GM19438 (cell line): ENCODE measurements around the gene PRPF40B.

Source experiments
- ATAC-seq: cut with Tn5 transposase; IDR thresholded peaks from one replicate; pipeline ENCODE4 v1.9.1; 2021; ENCODE audit warnings: low read depth; ENCODE audit not compliant: unreplicated experiment

PRPF40B gene

DNA sequence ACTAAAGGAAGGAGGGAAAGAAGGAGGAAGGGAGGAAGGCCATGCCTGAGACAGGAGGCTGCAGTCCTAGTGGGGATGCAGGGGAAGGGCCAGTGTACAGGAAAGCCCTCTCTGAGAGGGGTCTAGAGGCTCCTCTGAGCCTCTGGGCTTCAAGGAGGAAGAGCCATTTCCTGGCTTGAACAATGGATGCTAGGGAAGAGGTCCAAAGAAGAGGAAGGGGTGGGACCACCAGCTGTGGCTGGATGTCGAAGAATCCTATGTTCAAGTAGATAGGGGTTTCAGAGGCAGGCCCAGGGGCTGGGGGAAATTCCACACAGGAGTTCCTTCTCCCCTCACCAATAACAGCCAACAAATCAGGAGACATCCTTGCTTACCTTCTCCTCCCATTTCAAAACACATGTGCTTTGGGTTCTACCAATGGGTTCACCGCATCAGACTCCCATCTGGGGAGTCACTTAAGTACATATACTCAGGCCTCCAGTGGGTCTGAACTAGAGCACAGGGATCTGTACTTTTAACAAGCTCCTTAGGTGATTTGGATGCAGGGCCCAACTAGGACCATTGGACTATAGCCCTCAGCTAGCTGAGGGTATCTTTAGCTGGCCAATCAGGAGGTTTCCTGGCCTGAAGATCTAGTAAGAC lies 32.4 kb downstream of the PRPF40B start:
- no peak for ATAC-seq

DNA sequence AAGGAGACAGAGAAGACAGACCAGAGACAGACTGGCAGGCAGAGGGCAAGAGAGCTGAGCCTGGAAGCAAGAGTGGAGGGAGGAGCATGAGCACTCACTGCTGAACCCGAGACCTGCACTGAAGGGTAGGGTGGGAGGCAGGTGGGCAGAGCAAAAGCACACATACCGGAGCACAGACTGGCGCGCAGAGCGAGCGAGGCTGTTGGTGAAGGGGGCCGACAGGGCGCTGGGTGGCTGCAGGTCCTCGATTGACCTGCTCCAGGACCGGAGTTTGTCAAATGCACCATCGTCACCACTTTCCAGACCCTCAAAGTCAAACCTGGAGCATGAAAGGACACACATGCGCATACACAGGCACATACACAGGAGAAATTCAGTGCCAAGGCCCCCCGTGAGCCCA lies 34.9 kb downstream of the PRPF40B start:
- no peak for ATAC-seq

DNA sequence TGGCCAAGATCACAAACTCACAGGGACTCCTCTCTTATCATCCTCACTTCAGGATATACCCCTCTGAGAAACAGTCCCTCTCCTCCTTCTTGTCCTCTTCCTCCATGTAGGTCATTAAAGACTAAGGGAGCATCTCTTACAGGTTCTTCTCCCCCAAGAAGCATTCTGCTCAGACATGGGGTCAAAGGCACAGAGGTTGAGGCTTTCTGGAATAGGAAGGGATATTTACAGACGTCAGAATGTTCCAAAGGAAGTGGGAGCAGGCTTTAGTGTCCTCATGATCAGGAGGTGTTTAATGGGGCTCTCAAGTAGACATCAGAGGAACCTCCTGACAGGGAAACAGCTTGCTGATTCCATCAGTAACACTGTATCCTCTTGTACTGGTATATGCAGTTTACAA lies 36.4 kb downstream of the PRPF40B start:
- no peak for ATAC-seq

DNA sequence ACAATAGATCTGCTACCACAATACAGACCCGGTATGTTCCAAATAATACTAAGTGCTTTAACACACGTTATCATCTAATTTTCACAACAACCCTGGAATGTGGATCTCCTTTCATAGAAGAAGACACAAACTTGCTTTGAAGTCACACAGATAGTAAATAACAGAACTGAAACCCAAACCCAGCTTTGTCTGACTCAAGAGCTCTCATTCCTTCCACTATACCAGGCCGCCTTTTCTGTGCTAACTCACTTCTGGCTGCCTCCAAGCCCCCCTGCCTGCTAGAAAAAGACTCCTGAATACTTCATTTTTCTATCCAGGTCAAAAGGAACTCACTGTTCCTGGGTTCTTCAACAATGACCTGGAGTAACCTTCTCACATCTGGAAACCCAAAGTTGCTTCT lies 37.8 kb downstream of the PRPF40B start:
- ATAC-seq = no peak

DNA sequence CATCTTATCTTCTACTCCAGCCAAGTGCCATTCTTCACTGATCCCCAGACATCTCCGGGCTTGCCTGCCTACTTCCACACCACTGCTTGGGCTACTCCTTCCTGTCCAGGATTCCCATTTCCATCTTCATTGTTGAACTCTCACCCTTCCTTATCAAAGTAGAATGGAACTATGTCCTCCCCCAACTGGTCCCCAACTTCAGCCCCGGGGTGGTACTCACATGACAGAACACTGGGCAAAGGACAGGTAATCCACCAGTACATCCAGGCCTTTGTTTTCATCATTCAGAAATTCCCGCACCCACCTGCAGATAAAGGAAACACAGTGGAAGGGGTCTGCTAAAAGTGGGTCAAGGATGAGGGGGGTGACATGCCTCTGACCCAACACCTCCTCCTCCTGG lies 38.4 kb downstream of the PRPF40B start:
- ATAC-seq = no peak

DNA sequence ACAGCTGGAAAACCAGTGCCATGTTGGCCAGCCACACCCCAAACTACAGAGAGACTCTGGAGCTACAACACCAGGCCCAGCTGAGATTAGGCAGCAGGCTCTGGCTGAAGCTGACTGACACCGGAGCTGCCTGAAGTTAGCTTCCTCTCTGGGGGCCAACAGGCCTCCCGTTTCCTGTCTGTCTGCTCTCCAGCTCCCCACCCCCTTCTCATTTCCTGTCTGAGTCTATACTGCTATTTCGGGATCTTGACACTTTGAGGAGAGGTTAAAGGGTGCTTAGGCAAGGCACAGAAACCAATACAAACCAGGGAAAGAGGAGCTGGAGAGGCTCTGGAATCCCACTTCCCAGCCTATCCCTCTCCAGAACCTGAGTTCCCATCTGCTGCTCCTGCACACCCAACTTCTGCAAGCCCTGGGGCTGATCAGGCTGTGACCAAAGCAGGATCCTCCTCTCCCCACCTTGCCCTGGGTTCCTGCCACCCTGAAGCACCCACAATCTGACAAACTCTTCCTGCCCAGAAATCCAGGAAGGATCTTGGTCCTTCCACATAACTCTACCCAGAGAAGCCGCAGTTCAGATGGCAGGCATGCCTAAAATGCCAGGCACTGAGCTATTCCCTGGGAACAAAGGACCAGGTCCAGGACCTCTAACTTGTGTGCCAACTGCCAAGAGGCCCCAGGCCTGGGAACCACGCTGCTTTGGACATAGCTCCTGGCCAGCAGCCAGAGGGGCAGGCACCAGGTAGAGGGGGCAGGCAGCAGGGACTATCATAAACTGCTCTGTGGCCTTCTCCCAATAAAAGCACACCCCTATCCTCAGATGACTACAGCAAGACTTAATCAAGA lies 39.9 kb downstream of the PRPF40B start:
- ATAC-seq = peak; percentile 61

DNA sequence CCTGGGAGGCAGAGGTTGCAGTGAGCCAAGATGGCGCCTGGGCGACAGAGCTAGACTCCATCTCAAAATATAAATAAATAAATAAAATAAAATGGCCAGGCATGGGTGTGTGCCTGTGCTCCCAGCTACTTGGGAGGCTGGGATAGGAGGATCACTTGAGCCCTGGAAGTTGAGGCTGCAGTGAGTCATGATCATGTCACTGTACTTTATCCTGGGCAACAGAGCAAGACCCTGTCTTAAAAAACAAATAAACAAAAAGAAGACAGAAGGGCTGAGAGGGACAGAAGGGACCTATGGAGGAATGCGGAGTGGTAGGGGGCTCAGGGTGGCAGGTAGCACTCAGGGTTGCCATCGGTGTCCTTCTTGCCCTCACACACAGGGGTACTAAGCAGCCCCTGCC lies 40.8 kb downstream of the PRPF40B start:
- ATAC-seq = no peak

DNA sequence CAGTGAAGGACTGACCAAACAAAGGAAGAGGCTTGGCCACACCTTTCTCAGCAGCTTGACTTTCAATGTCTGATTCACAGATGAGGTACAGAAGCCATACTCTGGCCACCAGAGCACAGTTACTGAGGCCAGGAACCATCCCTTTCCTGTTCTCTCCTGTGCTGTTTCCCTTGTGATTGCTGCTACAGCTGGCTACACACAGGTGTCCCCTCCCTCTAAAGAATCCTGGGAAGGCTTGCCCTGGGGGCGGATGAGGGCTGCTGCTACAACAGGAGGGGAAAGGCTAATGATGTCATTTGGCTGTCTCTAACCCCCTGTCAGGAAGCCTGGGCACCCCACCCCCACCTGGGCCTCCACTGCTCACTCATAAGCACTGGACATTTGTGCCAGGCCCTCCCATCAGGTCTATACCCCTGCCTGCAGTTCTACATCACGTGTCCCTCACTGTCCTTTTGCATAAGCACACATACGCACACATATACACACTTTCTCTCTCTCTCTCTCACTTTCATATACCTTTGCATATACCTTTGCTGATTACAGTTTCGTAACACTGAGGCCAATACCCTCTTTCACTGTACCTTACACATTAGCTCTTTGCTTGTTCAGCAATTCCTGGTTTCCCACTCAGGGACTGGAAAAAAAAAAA lies 41.4 kb downstream of the PRPF40B start:
- ATAC-seq = peak; percentile 54

DNA sequence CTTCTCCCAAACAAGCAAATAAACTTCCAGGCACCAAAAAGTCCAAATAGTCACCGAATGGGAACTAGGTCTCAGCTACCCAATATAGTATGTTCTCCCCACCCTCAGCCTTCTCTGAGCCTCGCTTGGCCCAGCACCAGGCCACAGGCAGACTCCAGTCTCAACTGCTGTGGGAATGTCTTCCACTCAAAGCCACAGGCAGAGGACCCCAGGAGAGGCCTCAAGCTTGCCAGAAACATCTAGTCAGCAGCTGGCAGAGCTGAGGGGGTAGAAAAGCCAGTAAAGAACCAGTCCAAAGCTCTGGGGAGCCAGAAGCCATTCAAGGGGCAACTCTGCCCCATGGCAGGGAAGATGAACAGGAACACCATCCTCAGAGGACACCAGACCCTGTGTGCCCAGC lies 42.0 kb downstream of the PRPF40B start:
- ATAC-seq = no peak

DNA sequence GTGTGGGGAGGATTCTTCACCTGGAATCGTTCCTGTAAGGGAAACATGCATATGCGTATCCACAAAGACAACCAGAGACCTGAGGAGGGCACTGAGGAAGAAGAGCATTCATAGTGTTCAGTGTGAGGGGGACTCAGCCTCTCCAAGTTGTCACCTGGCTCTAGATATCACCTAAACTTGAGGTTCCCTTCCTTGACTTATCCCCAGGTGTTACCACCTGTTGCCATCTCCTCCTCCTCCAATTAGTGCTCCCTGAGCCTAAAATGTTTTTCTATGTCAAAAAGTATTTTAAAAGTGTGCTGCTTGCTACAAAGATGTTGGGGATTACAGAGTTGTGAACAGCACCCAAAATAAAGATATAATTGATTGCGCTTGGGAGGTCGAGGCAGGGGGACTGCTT lies 42.8 kb downstream of the PRPF40B start:
- no peak for ATAC-seq

DNA sequence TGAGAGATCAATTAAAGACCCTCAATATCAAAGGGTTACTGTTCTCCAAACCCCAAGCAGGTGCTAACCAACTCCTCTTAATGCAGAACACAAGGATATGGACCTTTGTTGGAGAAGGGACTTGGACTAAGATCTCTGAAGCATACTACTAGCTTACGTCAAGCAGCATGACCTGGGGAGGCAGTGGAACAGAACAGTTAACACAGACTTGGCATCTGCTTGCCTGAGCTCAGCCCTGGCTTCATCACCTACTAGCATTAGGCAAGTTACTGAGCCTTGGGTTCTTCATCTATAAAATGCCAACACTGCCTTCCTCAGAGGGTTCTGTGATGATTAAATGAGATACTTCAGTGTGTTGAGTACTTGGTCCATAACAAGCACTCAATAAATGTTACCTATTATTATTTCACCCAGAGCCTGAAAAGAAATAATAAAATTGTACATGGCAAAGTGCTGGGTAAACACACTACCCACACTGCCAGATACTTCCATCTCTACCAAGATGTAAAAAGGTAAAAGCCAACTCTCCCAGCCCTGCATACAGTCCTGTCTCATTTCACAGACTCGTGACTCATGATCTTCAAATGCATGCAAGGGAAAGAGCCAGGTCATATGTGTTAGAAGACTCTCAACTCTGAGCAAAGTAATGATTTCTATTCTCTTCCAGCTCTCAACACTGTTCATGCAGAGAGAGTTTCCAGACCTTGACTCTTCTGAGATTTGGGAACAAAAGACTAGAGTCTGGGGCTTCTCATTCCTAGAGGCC lies 44.1 kb downstream of the PRPF40B start:
- ATAC-seq = no peak

DNA sequence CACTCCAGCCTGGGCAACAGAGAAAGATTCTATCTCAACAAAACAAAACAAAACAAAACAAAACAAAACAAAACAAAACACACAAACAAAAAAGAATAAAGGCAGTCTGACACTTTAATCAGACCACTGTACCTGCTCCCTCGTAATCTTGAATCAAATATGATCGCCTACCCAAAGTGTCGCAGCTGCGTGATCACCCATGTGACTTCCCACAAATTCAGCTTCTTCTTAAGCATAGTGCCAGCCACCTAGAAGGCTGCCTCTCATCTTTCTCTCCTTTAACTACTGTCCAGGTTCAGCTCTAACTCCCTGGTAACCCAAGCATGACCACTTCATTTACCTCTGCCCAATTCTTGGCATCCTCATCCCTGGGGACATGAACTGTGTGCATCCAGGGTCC lies 46.4 kb downstream of the PRPF40B start:
- no peak for ATAC-seq

DNA sequence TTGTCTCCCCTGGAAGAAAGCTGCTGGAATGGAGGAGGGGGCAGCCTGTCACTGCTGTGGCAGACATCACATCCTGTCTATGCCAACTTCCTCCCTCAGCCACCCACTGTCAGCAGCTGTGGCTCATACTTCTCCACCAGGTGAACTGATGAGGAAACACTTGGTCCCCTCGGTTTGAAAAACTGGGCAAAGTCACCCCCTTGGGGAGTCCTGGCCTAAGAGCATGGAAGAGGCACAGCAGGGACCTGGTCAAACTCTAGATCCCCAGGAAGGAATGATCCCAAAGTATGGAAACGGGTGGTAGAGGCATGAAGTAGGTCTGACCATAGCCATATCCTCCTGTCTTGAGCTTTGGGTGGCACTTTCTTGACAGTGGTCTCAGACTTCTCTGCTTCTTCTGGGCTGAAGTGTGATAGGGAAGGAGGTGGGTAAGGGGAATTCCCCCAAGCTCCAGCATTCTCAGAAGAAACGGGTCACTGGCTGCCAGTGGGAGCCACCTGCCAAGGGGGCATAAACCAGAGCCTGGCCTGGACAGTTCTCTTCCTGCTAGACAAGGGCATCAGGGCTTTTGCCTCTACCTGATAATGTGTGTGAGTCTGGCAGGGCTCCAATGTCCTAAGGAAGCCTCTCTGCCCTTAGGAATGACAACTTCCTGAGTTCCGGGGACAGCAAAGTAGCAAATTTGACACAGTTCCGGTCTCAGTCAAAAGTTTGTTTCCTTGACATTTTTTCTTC lies 47.8 kb downstream of the PRPF40B start:
- no peak for ATAC-seq

DNA sequence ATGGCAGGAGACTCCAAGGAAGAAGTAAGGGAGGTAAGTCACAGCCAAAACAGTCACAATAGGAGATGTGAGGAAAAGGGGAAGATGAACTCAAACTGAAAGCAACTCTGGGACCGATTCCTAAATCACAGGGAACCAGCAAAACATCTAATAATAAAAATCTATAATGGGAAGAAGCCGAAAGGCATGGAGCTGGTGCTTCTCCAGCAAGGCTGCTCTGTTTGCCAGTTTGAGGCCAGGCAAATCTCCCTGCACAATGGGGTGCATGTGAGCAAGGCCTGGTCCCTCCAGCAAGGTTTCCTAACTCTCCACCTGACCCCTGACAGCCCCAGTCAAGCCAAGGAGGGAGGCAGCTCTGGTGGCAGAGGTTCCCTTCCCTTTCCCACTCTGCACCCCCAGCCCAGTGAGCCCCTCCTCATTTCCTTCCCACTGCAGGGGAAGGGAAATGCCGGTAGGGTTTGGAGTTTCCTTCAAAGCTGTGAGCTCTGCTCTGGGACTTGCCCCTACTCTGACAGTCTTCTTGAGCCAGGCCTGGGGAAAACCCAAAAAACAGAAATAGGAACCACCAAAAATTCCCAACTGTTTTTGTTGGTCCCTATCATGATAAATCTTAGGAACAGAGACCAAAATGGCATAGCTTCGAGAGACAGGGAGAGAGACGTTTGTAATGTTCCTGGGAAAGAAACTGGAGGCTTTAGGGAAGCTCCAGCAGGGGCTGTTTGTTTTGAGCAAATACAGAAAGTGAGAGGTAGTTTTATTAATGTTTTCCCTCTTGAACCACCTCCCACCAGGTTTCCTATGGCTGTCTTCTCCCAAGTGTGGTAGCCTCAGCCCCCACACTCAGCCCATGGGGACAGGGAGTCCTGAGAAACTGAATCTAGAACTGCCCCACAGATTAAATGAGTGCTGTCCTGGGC lies 49.2 kb downstream of the PRPF40B start:
- no peak for ATAC-seq

DNA sequence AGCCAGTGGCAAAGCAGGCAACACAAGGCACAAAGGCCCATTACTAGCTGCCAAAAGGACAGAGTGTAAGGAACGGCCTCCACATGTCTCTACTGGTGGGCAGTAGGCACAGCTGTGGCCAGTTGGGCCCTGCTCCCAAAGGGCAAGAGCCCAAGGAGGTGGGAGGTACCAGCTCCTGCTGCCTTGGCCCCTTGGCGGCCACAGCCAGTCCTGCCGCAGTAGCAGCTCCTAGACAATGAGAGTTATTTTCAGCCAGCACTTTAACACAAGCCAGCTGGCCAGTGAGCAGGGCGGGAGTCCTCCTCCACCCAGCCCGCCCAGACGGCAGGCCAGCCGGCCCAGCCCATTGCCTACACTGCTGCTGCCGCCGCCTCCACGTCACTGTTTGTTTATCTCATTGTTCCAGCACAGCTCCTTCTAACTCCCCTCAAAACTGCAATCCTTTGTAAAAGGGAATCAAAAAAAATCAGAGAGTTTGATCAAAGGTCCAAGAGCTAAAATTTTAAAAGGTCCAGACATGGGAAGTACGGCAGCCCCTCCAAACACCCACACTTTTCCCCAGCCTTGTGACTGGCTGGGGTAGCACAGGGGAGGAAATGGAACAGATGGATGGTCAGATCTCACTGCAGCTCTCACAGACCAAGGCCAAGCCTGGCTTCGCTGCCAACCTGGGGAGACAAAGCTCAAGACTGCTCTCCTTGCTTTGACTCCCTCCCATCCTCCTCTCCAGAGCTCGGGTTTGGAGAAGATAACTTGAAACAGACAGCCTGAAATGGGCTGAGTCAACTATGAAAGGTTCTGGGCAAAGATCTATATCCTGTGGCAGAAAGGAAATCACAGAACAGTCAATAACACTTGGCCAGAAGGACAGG lies 50.3 kb downstream of the PRPF40B start:
- no peak for ATAC-seq

DNA sequence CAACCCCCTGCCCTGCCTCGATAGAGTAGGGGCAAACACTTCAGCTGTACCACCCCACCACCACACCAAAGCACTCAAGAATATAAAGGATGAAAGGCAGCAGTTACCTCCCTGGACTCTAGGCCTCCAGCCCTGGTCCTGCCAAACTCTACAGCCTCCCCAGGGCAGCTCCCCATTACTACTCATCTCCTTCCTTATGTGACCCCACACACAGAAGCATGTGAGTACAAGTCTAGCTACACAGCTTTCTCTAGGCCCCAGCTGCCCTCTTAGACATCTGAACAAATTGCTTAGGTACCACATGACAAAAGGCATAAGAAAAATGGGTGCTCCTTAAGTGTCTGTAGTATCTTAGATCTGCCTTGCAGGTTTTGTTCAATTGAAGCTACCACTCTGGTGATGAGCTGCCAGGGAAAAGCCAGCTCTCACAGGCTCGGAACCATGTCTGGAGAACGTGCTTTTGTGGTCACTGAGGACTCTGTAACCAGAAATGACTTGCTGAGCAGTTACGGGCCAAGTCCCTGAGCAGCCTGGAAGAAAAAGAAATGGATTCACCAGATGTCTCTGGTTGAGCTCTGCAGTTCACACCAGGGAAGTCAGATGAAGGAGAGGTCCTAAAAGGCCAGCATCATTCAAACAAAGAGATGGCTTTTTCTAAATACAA lies 51.1 kb downstream of the PRPF40B start:
- no peak for ATAC-seq

DNA sequence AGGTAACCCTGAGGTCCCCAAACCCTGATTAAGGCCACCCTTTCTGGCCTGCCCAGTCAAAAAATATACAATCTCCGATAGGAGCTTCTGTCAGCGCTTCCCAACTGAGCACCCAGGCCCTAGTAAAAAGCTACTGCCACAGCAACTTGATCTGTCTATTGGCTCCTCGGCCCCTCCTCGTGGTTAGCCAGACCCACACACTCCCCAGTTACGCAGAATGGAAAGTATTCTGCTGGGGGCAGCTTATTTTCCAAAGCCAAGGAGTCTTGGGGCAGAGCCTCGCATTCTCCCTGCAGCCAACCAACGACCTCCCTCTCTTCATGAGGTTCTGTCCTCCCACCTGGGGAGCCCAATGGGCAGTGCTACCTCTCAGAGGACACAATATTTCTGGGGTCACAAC lies 51.8 kb downstream of the PRPF40B start:
- no peak for ATAC-seq

DNA sequence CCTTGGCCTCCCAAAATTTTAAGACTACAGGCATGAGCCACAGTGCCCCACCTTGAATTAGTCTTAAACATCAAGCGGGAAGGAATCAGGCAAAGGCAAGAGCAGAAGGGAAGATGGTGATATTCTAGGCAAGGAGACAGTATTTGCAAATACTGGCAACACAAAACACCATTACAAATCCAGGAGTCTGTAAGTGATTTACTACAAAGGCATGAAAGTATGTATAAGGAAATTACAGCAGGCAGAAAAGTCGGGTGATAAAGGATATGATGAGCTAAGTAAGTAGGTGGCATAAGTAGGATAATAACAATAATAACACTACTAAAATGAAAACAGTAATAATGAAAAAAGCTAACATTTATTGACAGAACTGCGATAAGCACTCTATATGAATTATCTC lies 55.4 kb downstream of the PRPF40B start:
- ATAC-seq = no peak
